DOHH2 (cell line): ENCODE results near the gene CDHR3.
"Not testable (repeated sequence)": the region's sequence is repeated elsewhere in the genome, so short reads cannot be mapped to it uniquely, and the experiment has no call there.

ENCODE experiments used
- H3F3A ChIP-seq: fragments of 200-600 bp; sonication (generic), shearing (Covaris generic); 2 replicates; pipeline ENCODE4 v1.6.0; 2016; ENCODE audit warnings: antibody characterized with exemption, mild to moderate bottlenecking; ENCODE audit not compliant: control insufficient read depth, insufficient read depth
- H3K27ac ChIP-seq: fragments of 200-600 bp; sonication (generic); 2 replicates; pipeline ENCODE4 v1.5.1; 2014; ENCODE audit warnings: low read depth, mild to moderate bottlenecking, low read length, moderate library complexity
- H3K27me3 ChIP-seq: fragments of 200-600 bp; sonication (generic); 2 replicates; pipeline ENCODE4 v1.6.1; 2014; ENCODE audit warnings: mild to moderate bottlenecking, low read length, mixed read lengths; ENCODE audit not compliant: control insufficient read depth
- H3K36me3 ChIP-seq: fragments of 200-600 bp; sonication (generic); 2 replicates; pipeline ENCODE4 v1.6.1; 2014; ENCODE audit warnings: mild to moderate bottlenecking, low read length, moderate library complexity, mixed read lengths; ENCODE audit not compliant: control insufficient read depth
- H3K4me1 ChIP-seq: fragments of 200-600 bp; sonication (generic); 2 replicates; pipeline ENCODE4 v1.6.1; 2014; ENCODE audit warnings: mild to moderate bottlenecking, low read length, mixed read lengths; ENCODE audit not compliant: control insufficient read depth
- H3K4me2 ChIP-seq: fragments of 200-600 bp; sonication (generic); 2 replicates; pipeline ENCODE4 v1.6.0; 2014; ENCODE audit warnings: mild to moderate bottlenecking, low read length, moderate library complexity
- H3K4me3 ChIP-seq: fragments of 200-600 bp; sonication (generic); 2 replicates; pipeline ENCODE4 v1.5.1; 2014; ENCODE audit warnings: mild to moderate bottlenecking, low read length, mixed read lengths
- H3K79me2 ChIP-seq: fragments of 200-600 bp; sonication (generic); 2 replicates; pipeline ENCODE4 v1.6.1; 2014; ENCODE audit warnings: mild to moderate bottlenecking, low read length, mixed read lengths; ENCODE audit not compliant: control insufficient read depth
- H3K9me2 ChIP-seq: fragments of 200-600 bp; sonication (generic); replicated peaks from 2 replicates; pipeline ENCODE4 v1.6.1; 2014; ENCODE audit warnings: mild to moderate bottlenecking, low read length, mixed read lengths; ENCODE audit not compliant: control insufficient read depth
- H3K9me3 ChIP-seq: fragments of 200-600 bp; sonication (generic); 2 replicates; pipeline ENCODE4 v1.6.1; 2014; ENCODE audit warnings: antibody characterized with exemption, low read length, mixed read lengths; ENCODE audit not compliant: control insufficient read depth, insufficient read depth
- H4K20me1 ChIP-seq: fragments of 200-600 bp; sonication (generic); 2 replicates; pipeline ENCODE4 v1.6.0; 2014; ENCODE audit warnings: low read depth, mild to moderate bottlenecking, antibody characterized with exemption, low read length, moderate library complexity; ENCODE audit not compliant: control insufficient read depth, insufficient read depth
- CTCF ChIP-seq: fragments of 200-600 bp; sonication (generic); IDR thresholded peaks from one replicate; pipeline ENCODE4 v1.5.1; 2014; ENCODE audit warnings: antibody characterized with exemption, mild to moderate bottlenecking, low read depth, low read length; ENCODE audit not compliant: poor library complexity, severe bottlenecking
- EZH2phosphoT487 ChIP-seq: fragments of 200-600 bp; sonication (generic); IDR thresholded peaks from 2 replicates; pipeline ENCODE4 v1.6.1; 2017; ENCODE audit warnings: borderline replicate concordance, mild to moderate bottlenecking, antibody characterized with exemption, low read length, moderate library complexity, mixed read lengths

Gene CDHR3

DNA sequence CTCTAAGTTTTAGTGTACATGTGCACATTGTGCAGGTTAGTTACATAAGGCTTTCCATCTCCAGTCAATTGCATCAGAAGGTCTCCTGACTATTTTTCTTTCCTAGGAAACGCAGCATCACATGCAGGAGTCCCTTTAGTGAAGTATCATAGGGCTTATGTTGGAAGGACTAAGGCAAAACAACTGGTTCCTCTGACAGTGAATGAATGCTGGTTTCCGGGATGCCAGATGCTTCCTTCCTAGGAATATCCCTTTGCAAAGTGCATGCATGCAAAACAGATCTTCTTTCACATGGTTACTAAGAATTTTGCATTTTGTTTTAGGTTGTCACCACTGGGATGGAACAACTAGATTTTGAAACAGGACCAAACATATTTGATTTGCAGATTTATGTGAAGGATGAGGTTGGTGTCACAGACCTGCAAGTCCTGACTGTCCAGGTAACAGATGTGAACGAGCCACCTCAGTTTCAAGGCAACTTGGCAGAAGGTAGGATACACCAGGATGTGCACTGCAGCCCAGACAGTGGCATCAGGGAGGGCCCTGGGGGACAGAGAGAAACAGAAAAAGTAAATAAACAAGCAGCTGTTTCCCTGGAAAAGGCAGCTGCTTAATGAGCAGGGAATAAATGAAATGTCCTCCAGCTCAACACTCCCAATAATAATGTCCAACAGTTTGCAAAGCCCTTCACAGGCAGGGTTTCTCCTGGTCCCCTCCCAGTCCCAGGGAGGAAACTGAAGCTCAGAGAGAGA lies 17.8 kb downstream of the CDHR3 start:
- Histone ChIP-seq H3K79me2 (no peaks in the 10 kb centered on the region), H3K9me3 (no peaks in the 10 kb centered on the region), H3K4me3 (no peak overlapping the region), H4K20me1 (no peaks in the 10 kb centered on the region), H3K27ac (no peak overlapping the region), H3F3A (no peaks in the 10 kb centered on the region), H3K4me1 (no peaks in the 10 kb centered on the region), H3K9me2 (no peaks in the 10 kb centered on the region), H3K4me2 (no peak overlapping the region), H3K36me3 (no peaks in the 10 kb centered on the region), H3K27me3 (peaks cover 24% of the 10 kb centered on the region)
- no peak for TF ChIP-seq CTCF

- Histone ChIP-seq H3F3A (no peaks in the 10 kb centered on the region), H4K20me1 (no peaks in the 10 kb centered on the region), H3K27me3 (peaks cover 32% of the 10 kb centered on the region), H3K4me1 (no peaks in the 10 kb centered on the region), H3K36me3 (no peaks in the 10 kb centered on the region), H3K9me3 (no peaks in the 10 kb centered on the region), H3K79me2 (no peaks in the 10 kb centered on the region), H3K4me3 (no peak overlapping the region), H3K9me2 (no peaks in the 10 kb centered on the region), H3K4me2 (no peak overlapping the region), H3K27ac (no peak overlapping the region)
- TF ChIP-seq EZH2phosphoT487 (no peak), CTCF (no peak)
Observed at GRCh38 chr7:105982388-105982787, 19.3 kb downstream of the CDHR3 start.

DNA sequence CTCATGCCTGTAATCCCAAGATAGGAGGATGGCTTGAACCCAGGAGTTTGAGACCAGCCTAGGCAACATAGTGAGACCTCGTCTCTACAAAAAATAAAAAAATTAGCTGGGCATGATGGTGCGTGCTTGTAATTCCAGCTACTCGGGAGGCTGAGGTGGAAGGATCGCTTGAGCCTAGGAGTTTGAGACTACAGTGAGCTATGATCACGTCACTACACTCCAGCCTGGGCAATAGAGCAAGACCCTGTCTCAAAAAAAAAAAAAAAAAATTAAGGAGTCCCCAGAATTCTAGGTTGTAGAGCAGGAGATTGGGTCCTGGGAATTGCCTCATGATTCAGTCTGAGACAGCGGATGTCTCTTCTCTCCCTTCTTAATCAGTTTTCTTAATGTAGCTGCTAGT lies 21.7 kb downstream of the CDHR3 start:
- H3K79me2 ChIP-seq, H3K9me2 ChIP-seq, H4K20me1 ChIP-seq, H3K4me2 ChIP-seq, H3K4me1 ChIP-seq, H3F3A ChIP-seq, H3K36me3 ChIP-seq, H3K9me3 ChIP-seq, H3K27ac ChIP-seq, H3K4me3 ChIP-seq: not testable (repeated sequence)
- H3K27me3 ChIP-seq: peaks cover 29% of the 10 kb centered on the region

DNA sequence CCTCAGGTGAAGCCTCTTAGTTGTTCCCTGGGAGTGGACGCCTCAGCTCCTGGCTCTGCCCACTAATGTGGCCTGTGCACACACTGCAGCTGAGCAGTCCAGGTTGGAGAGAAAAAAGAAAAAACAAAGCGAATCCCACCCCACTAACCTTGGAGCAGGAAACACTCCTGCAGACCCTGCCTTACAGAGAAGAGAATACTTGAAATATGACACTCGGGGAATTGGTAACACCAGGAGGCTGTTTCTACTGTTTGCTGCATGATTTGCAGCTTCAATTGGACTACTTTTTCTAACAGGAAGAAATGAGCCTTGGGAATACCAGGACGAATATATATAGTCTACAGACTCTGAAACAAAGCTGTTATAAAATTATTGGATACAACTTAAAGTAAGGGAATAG lies 22.2 kb downstream of the CDHR3 start:
- Histone ChIP-seq H3K4me3 (no peak overlapping the region), H3K9me2 (no peaks in the 10 kb centered on the region), H3K27ac (no peak overlapping the region), H3K79me2 (no peaks in the 10 kb centered on the region), H3K27me3 (peaks cover 28% of the 10 kb centered on the region), H4K20me1 (no peaks in the 10 kb centered on the region), H3K36me3 (no peaks in the 10 kb centered on the region), H3F3A (no peaks in the 10 kb centered on the region), H3K4me2 (no peak overlapping the region), H3K4me1 (no peaks in the 10 kb centered on the region), H3K9me3 (no peaks in the 10 kb centered on the region)
- TF ChIP-seq CTCF (no peak), EZH2phosphoT487 (no peak)
